Nucleus accumbens (tissue), 56 donors: ENCODE results near the gene KCNH2.

Experiments
- DNase-seq, 56 donors: peaks; one replicate each; lab custom pipeline; 2025; lab: John Stamatoyannopoulos, UW

The KCNH2 gene

DNA sequence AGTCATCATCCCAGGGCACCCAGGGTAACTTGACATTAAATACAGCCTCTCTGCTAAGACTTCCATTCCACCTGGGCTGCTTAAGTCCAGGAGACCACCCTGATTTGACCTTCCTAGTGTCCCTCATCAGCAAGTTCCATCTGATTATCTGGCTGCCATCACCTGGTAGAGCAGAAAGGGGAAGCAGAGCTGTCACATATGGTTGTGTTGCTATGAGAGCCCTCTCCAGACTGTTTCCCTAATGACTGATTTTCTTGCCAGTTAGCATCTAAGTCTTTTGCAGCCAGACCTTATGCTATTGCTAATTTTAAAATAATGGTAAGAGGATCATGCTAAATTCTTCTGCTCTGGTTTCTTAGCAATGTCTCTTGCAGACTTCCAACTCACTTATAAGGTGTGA is 38.7 kb downstream of the KCNH2 start:
- DNase-seq, result no peak

DNA sequence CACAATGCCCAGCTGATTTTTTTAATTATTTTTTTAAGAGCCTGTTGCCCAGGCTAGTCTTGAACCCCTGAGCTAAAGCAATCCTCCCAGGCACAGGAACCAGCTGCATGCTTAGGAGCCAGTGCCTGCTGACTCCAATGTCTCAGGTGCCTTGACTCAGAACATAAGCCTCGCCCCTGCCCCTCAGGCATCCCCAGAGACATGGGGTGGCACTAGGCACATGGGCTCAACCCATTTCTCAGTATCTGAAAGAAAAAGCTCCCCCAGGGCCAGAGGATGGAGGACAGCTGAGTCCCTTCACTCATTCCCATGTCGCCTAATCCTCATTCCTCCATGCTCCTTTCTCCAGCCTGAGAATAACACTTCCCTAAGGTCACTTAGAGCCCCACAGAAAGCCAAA is 39.1 kb downstream of the KCNH2 start:
- no peak for DNase-seq

DNA sequence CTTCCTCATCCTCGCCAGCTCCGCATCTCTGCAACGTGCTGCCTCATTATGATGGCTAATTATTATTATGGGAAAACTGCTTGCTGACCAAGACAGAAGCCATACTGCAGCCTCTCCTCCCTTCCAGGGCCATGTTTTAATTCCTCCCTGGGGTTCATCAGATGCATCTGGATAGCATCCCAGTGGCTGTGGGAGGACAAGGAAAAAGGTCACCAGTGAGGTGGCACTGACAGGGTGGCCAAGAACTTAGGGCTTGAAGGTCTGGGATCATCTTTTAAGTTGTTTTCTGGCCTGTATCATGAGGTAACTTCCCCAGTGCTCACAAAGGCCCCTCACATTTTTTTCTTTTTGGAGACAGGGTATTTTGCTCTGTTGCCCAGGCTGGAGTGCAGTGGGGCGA is 39.6 kb downstream of the KCNH2 start:
- no peak for DNase-seq

DNA sequence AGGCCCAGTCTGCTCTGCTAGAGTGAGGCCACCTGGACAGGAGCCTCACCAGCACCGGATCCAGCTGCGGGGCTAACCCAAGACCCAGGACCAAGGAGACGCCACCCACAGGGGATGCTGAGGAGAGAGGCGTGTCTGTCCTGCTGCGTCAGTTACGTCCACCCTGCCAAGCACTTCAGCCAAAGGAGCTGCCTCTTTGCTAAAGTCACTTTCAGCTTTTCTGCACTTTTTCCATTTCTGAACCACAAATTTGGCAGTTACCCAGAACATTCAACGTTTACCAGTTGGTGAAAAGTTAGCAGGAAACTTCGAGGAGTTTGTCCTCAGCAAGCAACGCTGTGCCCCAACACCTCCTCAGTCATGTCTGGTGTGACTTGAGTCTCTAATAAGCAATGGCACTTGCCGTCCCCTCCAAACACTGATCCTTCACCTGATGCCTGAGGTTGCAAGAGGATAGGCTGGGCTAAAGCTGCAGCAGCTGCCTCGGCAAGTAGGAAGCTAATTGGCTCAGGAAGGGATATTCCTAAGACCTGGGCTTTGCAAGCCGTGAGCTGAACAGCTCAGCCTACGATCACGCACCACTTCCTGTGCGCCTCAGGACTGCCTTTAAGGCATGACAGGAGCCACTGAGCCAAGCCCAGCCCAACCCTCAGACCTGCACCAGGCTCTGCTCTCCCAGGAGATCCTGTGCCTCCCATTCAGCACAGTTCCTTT is 40.1 kb downstream of the KCNH2 start:
- DNase-seq, result no peak

DNA sequence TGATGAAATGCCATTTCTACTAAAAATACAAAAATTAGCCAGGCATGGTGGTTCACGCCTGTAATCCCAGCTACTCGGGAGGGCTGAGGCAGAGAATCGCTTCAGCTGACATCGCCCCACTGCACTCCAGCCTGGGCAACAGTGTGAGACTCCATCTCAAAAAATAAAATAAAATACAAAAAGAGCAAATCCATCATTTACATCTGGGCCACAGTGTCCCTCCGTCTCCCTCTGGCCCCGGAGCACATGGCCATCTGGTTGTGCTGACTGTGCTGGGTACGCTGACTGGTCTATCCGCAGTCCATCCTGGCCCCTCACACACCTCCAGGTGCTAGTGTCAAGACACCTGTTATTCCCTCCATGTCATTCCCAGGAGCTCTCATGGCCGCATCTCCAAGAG is 42.1 kb downstream of the KCNH2 start:
- DNase-seq, result no peak

DNA sequence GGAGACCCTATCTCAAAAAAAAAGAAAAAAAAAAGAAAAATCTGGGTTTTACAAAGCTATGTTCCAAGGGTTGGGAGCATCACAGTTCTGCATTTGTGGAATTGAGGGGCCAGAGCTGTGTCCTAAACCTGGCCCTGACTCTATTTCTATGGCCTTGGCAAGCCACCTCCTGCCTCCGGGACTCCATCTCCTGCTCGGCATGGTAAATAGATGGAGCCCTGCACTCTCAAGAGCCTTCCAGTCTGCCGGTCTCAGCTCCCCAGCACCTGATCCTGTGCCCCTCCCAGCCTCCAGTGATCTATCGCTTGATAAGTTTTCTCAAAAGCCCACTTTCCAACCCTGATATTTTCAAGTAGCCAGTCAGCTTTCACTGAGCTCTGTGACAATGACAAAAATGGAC is 43.0 kb downstream of the KCNH2 start:
- no peak for DNase-seq

DNA sequence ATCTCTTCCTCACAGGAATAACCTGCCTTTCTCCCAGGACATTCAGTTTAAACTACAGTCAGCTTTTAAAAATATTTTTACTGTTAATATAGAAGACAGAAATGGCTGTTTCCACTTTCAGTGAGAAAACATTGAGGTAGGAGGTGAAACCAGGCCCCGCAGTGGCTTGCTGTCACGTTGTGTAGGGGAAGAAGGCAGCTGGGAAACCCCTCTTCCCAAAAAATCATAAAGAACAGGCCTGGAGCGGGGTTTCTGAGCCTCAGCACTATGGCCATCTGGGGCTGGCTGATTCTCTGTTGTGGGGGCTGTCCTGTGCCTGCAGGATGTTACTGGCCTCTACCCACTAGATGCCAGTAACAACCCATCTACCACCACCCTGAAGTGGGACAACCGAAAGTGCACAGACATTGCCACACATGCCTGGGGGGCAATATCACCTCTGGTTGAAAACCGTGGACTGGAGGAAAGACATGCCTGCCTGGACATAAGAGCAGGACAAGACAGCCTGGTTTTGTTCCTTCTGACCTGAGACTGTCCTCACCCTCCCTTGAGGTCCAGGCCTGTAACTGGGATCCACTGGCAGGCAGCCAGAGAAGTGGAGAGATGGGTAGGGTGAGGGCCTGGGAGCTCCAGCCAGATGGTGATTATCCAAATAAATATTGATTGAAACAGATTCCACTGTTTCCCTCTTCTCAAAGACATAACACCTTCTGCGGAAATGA is 43.9 kb downstream of the KCNH2 start:
- no peak for DNase-seq

DNA sequence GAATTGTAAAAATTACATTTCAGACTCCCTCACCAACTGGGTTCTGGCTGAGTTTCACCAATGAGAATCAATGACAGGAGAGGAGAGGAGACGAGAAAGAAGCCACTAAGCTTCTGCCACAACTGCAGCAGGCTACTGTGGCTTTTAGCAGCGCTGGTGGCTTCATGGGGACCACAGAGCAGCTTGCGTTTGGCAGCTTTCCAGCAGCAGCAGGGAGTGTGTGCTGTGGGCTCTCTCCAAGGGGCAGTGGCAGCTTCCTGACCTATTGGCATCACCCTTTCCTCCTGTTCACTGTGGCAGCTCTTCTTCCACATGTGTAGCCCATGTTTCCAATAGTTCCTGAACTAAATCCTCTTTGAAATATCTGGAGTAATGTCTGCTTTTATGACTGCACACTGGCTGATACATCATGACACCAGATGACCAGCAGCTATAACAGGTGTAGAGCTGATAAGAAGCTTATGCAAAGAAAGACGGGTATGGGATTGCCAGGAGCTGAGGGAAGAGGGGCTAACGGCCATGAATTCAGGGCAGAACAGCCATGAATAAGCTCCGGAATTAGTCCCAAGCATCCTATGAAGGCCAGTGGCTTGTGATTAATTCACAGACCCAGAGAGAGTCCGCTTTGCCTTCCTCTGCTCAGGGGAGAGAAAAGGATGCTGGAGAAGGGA is 46.8 kb downstream of the KCNH2 start:
- DNase-seq, result no peak

DNA sequence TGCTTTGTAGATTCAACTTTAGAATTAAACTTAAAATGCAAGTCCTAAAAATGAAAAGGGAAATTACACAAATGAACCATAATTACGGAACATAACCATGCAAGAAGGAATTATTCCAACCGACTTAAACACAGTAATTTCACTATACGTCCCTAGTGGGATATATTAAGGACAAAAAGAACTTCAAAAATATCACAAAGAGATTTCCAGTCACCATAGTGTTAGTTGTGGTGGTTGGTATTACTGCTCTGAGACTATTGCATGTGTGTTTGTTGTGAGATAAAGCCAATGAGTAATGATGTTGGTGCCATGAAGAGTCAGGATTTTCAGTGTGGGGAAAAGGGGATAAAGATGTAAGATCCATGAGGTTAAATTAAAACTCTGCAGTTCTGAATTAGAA is 49.6 kb downstream of the KCNH2 start:
- no peak for DNase-seq

DNA sequence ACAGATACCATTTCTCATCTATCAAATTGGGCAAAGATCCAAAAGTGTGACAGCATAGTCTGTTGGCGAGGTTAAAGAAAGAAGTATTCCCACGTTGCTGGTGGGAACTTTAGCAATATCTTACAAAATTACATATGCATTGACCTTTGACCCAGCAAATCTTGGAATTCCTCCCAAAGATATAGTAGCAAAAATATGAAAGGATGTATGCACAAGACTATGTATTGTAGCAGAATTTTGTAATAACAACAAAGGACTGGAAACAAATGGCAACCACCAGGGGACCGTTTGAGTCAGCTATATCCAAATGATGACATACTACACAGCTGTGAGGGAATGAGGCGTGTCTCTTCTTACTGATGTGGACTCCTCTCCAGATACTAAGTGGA is 50.2 kb downstream of the KCNH2 start:
- no peak for DNase-seq

DNA sequence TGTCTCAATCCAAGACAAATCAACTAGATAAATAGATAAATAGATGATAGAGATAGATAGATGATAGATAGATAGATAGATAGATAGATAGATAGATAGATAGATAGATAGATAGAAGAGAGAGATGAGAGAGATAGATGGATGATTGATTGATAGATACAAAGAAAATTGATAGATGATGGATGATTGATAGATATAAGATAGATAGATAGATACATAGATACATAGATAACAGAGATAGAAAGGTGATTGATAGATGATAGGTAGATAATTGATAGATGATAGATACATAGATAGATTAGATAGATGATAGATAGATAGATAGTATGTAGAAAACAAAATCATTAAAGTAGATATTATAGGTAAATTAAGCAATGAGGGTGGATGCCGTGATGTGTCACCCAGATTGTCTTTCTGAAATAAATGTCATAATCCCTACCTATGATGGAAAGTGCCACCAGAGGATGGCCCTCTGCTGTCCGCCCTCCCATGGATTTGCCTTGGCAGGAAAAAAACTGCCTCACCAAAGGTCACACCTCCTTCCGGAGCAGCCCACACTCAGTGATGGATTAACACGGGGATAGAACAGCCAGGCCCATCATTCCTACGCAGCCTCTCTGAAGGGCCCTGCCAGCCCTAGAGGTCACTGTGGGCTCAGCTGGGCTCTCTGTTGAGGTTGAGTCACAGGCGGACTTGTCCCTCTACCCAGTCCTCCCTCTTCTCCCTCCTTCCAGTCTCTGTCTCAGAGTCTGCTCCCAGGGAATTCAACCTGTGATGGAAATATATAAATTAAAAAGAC is 50.8 kb downstream of the KCNH2 start:
- DNase-seq, result no peak

DNA sequence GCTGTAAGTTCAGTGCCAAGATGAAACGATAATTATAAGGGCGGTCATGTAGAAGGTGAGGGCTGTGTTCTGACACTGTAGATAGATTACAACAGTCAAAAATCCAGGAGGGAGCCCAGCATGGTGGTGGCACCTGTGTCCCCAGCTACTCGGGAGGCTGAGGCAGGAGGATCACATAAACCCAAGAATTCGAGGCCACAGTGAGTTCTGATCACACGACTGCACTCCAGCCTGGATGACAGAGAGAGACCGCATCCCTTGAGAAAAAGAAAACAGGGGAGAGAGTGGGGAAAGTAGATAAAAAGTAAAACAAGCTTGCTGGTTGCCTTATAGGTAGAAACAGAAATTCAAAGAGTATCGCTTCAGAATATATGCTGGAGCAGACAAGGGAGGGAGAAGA is 52.1 kb downstream of the KCNH2 start:
- DNase-seq, result no peak

DNA sequence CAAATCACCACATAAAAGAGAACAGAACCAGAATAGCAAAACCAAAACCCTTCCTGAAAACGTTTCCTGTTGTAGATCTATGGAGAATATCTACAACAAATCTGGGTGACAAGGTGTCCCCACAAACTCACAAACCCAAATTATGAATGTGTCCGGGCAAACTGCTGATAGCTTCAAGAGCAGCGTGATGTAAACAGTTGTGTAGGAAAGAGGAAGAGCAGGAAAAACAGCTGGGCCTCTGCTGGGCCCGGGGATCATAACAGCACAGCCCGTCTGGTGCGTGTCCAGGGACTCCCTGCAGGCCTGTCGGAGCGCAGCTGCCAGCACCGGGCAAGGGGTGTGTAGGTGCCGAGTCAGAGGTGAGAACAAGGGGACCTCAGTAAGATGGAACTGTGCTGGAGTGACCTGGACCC is 53.7 kb downstream of the KCNH2 start:
- no peak for DNase-seq

DNA sequence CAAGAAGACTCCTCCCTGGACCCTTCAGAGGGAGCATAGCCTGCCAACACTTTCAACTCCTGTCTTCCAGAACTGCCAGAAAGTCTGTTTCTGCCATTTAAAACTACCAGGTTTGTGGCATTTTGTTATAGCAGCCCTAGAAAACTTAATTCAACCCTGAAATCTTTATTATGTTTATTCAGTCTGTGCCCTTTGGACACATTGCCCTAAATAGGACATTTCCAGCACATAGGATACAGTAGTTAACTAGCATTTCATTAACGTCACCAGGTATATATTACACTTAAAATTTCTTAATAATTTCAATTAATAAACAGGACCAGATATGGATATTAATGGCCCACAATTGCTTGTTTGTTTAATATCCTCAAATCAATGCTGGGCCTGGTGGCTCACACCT is 54.3 kb downstream of the KCNH2 start:
- DNase-seq, result no peak

DNA sequence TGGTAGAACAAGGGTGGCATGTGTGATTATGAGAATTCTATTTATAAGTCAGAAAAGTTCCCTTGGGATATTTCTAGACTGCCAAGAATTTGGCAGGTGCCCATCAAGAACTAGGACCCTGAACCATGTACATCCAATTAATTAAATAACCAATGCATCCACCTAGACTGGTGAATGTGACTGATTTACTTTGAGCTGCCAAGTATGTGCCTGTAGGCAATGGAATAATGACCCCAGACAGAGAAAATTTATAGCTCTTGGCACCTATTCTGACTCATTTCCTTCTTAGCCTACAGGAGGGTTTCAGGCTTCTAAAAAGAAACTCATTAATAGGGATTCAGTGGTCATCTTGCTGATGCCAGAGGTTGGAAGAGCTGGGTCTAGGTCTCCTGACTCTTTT is 54.9 kb downstream of the KCNH2 start:
- DNase-seq, result no peak

DNA sequence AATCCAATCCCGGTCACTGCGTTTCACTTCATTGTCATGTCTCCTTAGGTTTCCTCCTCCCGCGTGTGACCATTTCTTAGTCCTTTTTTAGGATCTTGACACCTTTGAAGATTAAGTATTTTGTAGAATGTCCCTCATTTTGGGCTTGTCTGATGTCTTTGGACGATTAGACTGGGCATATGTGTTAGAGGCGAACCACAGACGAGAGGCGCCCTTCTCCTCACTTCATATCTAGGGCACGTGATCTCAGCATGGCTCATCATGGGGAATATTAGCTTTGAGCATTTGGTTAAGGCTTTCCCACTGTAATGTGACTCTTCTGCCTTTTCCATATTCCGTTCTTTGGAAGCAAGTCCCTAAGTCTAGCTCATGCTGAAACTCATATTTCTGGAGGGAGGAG is 59.0 kb downstream of the KCNH2 start:
- no peak for DNase-seq

DNA sequence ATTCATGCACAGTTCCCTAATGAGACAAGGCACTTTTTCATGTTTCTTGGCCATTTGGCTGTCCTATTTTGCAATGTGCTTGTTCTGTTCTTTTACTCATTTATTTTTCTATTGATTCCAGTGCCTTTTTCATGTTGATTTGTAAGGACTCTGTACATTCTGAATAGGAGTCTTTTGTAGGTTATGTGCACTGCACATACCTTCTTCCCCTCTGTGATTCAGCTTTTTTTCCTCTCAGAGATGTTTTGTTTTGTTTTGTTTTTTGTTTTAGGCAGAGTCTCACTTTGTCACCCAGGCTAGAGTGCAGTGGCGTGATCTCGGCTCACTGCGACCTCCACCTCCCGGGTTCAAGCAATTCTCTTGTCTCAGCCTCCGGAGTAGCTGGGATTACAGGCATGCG is 59.7 kb downstream of the KCNH2 start:
- no peak for DNase-seq

DNA sequence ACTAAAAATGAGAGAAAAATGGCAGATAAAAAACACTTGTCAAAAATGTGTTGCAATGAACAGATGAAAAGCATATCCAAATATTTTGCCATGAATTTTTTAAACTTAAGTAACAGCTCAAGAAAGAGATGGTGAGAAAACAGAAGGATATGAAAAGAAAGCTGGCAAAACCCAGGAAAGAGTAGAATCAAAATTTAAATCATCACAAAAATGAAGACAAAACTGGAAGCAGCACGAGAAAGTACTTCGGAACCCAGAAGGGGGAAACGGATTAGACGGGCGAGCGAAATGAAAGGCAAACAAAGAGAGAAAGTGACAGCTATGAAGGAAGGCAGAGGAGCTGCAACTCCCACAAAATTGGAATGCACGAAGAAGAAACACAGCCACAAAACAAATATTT is 60.2 kb downstream of the KCNH2 start:
- DNase-seq, result no peak

DNA sequence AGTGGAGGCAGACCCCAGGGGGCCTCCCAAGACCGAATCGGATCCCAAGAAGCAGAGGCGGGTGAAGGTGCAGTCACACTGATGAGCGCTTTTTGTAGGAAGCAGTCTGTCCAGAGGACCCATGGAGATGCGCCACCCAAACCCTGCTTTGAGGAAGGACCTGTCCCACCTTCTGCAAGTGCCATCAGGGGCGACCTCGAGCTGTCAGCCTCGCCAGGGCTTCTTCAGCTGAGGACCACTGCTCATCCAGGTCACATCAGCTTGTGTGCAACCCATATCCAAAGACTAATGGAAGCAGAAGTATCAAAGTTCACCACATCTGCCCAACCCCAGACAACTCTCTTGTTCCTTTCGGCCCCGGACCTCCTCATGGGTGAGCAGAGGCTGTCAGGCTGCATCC is 61.5 kb downstream of the KCNH2 start:
- DNase-seq, result no peak

DNA sequence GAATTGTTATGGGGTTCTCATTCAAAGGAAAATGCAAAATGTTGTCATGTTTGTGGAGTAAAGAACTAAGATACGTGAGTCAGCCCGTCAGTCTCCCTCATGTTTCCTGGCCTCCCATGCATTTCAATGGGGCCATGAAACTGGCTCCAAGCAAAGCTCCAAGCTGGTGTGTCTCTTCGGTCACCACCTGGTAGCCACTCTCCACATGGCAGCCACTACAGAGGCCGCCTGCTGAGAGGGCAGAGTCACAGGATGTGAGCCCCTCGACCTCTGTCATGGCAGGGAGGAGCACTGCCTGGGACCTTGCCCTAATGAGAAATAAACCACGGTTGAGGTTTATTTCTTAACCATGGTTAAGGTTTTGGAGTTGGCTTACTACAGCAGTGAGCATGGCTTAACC is 63.2 kb downstream of the KCNH2 start:
- DNase-seq, result no peak

DNA sequence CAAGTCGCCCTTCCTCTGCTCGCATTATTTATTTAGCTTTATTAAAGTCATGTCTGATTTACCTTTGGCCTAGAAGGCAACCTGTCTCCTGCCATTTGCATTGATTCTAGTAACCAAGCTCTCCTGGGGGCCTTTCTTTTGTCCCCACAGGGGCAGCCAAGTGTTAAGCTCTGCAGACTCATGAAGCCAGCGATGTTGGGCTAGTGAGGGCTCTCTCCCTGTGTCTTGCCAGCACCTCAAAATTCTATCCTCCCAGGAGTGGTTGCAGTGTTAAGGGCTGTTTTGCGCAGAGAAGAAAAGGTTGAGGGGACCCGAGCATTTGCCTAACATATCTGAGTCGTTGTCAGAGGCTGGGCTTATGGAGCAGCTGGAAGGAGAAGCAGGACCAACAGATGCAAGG is 63.9 kb downstream of the KCNH2 start:
- no peak for DNase-seq
